Stimulated activated CD4-positive, alpha-beta T cell treated with anti-CD3 and anti-CD28 coated beads, Interleukin-2, amount 100 ng/mL, for 4 hours (primary cell): ENCODE results near the gene EVA1B.
A peak's percentile ranks its signal among the peaks of the same experiment; 100 is the strongest.

Source experiments
- DNase-seq: peaks from one replicate; pipeline ENCODE4 v3.0.0-alpha.2; 2020; ENCODE audit warnings: low read depth

Gene EVA1B

DNA sequence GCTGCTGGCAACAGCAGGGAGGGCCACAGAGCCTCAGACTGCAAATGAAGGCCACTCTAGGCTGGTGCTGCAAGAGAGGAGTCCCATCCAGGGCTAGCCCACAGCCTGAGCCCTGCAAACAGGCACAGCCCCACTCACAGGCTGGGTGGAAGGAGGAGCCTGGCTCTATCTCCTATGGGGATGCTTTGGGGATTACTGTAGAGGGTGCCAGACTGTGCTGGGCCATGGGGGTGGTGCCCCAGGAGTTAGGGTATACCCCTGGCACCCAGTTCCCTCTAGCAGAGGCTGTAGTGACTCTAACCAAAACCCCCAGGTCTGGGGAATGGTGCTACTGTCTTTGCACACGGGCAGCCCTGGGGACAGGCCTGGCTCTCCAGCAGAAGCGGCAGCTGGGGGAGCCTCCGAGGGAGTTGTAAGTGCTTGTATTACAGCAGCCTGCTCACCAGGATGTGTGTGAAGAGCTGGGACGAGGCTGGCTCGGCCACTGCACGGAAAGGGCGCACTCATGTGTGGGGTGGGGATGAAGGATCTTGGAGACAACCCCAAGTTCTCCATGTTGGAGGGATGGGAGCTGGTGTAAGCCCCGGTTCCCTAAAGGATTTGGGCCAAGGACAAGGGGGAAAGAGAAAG, 23.4 kb upstream of the EVA1B start:
- DNase-seq = no peak

DNA sequence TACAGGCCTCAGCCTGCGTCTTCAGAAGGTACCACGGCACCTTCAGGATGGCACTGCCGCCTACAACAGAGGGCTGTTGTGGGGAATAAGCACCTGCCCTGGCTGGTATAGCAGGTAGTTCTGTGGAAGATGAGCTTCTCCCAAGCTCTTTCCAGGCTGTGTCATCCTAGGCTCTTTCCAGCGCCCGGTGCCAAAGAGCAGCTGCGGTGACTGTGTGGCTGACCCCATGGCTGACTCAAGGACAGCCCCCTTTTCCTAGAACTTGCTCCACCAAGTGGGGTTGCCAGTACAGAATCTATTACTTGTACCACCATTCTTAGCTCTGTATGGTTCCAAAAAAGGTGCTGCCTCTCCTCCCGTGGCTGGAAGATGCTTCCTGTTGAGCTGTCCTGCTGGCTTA, 21.9 kb upstream of the EVA1B start:
- DNase-seq = no peak

GRCh38 chr1:36344395-36344680, 20.9 kb upstream of the EVA1B start:
- no peak for DNase-seq

DNA sequence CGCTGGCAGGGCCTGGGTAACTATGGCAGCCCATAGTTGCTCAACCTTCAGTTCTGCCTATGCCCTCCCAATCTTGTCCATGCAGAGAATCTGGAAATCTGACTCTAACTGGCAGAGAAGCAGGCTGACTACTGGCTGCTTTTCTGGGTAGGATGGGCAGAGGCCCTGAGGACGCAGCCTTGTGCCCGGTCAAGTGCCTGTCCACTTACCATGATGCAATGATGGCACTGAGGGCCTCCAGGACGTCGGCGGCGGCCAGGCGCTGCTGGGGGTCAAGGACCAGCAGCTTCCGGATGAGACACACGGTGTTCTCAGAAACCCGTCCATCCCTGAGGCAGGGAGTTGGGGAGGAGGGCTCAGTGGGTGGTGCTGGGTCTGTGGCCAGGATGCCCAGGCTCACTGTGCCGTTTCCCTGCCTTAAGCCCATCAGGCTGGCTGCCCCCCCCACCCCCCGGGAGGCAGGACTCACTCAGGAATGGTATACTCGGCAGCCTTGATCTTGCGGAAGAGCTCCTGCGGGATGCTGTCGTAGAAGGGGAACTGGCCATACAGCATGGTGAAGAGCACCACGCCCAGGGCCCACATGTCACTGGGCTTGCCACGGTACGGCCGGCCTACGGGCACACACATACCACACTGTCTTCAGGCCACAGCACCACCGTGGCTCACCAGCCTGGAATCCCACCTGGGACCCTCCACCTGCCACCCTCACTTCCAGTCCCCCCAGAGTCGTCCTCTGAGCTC, 20.4 kb upstream of the EVA1B start:
- no peak for DNase-seq

DNA sequence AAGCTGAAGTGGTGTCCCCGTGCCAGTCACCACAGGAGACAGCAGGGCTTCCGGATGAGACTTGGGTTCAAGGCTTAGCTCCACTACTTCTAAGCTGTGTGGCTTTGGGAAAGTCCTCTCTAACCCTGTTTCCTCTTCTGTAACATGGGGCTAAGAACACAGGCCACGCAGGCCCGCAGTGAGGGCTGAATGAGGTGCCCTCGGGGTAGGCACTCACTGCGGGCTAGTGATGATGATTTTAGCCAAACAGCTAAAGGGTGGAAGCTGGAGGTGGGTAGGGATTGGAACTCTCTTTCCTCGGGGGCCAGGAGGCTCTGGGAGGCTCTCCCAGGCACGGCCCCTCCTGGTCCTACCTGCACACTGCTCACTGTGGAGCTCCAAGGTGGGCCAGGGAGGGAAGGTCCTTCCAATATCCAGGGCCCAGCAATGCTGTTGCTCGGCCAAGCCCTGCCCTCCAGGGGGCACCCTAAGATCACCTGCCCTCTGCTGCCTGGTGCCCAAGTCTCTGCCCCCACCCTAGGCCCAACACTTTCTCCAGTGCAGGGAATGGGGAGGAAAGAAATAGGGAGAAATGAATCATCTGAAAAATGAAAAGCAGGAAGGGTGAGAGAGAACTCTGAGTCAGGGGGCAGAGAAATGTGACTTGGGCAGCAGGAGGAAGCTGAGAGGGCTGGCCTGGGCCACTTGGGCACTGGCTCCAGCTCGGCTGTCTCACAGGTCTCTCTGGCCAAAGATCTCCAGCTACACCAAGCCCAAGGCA, 19.2 kb upstream of the EVA1B start:
- peak; percentile 51 for DNase-seq

DNA sequence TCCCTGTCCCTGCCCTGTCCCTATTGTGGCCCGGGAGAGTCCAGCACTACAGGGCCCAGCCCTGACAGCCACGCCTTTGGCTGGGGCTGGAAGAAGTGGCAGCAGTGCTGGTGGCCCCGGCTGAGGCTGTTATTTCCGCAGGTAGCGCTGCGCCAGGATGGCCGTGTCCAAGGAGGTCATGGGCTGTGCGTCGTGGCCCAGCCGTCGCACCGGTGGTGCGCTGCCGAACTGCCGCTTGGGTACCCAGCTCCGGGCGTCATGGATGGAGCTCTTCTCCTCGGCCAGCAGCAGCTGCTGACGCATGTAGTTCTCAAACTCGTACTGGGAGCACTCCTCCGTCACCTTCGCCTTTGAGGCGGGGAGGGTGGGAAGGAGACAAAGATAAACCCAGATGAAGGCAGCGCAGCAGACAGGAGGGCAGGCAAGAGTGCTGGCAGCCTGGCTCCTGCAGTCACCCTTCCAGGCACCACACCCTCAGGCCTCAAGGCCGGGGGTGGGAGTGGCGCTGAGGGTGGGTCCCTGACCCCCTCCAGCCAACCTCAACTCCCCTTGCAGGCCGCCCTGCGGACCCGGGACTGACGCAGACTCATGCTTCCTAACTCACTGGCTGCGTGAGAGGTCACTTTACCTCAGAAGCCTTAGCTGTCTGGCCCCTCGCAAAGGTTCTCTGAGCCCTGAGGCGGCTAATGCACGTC, 18.3 kb upstream of the EVA1B start:
- no peak for DNase-seq

DNA sequence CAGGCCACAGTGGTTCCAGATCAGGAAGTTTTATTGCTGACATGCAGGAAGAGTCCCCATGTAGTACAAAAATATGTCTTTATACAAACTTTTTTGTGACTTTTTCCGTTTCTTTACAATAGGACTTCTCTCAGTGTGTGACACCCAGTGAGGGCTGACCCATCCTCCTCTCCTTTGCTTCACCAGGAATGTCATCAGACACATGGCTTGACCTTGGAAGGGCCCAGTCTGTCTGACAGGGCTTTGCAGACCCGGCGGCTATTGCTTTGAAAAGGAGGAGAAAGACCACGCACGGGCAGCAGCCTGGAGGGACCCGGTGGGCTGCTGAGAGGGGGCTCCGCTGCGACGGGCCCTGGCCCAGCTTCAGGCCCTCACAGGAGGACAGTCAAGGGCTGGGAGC, 16.2 kb upstream of the EVA1B start:
- no peak for DNase-seq

DNA sequence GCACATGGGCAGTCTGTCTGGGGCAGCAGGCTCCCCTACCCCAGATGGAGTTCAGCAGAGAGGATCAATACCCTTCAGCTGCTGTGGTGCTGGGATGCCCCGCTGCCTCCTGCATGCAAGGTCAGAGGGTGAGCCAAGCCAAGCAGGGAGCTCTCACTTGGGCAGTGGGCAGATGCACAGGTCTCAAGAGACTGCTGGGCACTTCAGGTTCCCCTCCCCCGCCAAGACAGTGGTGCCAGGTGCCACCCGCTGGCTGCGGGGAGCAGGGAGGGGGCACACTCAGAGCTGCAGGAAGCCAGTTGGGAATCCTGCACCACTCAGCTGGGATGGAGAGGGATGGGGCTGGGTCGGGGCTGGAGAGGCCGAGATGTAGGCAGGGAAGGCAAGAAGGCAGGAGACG, 15.8 kb upstream of the EVA1B start:
- DNase-seq = no peak

DNA sequence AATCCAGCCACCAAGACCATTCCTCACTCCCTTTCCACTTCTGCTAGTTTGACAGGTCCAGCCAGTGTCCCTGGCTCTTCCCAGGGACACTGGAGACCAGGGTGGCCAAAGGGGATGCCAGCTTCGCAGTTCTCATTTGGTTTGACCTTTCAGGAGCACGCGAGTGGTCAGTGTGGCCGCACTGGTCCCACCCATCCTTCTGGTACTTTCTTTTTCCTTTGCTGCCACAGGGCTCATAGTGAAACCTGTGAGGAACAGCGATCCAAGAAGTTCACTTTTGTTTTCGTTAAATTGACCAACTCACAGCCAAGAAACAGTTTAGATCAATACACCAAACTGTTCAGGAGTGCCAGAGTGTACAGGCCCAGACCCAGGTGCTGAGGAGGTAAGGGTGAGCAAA, 14.4 kb upstream of the EVA1B start:
- no peak for DNase-seq

DNA sequence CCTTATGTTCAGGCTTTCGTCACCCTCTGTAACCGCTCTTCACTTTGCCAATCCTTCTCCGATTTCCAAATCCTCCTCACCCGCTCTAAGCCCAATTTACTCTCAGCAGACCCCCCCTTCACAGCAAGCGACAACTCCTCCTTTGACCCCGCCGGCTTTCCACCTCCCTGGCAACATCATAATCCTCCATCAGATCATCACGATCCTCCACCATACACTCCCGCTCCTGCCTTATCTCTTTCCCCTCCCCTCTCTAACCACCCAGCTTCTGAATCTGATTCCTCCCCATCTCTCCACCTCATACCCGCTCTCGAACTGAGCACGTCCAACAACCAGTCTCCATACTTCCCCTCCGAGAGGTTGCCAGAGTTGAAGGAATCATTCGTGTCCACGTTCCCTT, 7.5 kb upstream of the EVA1B start:
- no peak for DNase-seq

GRCh38 chr1:36329817-36330216, 6.4 kb upstream of the EVA1B start:
- no peak for DNase-seq

DNA sequence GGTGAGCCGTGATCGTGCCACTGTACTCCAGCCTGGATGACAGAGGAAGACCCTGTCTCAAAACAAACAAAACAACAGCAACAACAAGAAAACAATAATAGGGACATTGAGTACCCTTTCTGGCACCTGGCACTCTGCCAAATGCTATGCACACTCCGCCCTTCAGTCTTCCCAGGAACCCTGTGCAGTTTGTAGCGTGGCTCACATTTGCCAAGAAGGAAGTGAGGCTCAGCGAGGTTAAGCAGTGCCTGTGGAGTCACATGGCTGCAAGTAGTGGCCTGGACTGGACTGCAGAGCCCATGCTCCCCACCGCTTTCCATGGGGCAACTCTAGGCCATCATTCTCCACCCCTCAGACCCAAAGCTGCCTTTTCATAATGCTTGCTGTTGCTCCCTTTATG, 5.3 kb upstream of the EVA1B start:
- DNase-seq = no peak

DNA sequence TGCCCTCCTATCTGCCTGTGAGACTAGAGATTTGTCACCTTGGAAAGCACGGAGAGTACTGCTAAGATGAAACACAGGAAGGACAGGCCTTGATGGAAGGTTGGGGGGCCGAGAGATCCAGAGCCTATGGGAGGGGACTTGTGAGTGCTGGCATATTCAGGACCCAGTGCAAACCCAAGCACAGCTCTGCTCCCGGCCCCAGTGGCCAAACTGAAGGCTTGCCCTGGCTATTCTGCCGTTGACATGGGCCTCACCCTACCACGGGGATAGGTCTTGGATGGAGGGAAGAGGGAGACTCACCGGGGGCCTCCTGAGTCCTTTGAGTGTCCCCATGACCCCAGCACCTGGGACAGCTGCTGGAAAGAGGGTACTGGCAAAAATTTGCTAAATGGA, 4.6 kb upstream of the EVA1B start:
- DNase-seq = no peak

DNA sequence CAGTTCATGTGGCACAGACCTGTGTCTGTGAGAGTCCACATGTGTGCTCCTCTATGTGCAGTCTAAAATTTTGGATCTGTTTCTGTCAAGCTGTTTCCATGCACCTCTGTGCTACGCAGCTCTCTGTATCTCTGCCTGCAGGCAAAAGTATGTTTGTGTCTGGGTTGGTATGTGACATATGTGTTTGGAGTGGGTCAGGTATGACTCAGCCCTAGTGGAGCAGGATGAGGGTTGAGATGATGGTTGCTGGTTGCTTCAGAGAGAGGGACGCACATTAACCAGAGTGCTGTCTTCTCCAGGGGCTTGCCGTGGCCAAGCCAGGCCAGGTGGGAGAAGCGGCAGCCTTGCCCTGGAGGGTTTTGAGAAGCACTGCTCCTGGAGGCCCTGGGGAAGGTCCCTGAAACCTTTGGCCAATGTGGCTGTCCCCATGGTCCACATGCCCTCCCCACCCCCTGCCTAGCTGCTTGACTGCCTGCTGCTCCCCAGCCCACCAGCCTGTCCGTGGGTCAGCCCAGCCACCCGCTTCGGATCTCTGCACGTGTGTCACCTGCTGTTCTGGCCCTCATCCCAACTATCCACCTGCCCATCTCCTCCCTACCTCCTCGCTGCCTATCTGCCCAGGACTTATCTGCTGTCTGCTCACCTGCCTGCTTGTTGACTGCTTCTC, 4.1 kb upstream of the EVA1B start:
- no peak for DNase-seq

DNA sequence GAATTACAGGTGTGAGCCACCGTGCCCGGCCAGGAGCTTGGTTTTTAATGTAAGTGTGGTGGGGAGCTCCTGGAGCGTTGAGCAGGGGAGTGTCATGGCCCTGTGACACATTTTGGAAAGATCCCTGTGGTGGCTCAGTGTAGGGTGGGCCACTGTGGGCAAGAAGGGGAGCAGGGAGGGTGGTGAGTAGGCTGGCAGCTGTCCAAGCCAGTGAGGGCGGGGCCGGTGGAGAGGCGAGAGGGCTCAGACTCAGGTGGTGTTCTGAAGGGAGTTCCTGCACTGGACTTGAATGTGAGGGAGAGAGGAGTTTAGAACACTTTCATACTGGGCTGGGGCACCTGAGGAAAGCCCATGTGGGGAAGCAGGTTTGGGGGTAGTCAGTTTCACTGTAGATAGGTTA, 3.1 kb upstream of the EVA1B start:
- no peak for DNase-seq

DNA sequence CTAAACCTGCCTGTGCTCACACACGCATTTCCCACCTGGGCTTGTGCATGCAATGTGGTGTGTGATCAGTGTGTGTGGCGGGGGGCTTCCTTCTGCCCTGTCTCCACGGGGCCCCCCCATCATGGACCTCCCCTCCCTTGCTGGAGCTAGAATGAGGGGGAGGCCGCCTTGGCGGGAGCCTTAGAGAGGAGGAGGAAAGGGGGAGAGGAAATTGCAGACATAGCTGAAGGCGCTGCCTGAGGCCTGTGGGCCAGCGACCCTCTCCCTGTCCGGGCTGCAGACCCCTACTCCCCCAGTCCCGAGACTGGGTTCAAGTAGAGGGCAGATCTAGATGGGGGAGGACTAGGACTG, 883 bp upstream of the EVA1B start:
- DNase-seq = no peak

GRCh38 chr1:36322786-36323635, 434 bp downstream of the EVA1B start:
- DNase-seq = no peak

DNA sequence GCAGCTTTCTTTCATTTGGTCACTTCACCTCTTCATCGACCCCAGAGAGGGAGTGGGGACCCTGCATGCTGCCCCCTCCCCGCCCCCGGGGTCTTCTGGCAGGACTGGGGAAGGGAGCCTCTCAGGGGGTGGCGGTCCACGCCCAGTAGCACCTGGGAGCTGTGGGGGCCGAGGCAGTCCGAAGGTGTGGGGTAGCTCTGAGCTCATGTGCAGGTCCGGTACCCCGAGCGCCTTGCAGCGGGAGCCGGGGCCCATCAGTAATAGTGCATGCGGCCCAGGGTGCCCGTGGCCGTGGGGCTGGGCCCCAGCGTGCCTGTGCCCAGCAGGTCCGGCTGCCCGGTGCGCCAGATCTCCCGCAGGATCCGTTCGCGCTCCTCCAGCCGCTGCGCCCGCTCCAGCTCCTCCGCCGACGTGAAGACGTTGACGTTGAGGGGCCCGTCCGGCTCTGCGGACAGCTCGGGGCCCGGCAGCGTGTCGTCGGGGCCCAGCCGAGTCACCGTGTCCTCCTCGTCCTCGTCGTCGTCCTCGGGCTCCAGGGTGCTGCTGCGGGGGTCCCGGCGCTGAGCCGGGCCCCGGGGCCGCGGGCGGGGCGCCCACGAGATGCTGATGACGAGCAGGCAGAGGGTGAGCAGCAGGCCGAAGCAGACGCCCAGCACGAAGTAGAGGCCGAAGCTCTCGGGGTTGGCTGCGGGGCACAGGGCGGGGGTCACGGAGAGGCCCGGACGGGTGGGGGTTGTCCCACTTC, 1.2 kb downstream of the EVA1B start:
- DNase-seq = no peak

- no peak for DNase-seq
Measured at GRCh38 chr1:36321119-36321951, 2.1 kb downstream of the EVA1B start.

DNA sequence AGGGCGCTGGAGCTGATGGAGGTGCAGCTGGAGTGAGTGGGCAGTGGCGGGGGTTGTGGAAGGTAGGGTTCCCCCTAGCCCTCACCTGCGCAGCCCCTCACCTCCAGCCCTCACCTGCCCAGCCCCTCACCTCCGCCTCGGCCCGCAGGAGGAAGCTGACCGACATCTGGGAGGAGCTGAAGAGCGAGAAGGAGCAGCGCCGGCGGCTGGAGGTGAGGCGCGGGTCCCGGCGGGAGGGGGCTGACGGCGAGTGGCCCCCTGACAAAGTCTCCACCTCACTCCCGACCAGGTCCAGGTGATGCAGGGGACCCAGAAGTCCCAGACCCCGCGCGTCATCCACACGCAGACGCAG, 2.7 kb downstream of the EVA1B start:
- DNase-seq = no peak
